ENCODE results near the gene PCSK6.

PCSK6 gene

DNA sequence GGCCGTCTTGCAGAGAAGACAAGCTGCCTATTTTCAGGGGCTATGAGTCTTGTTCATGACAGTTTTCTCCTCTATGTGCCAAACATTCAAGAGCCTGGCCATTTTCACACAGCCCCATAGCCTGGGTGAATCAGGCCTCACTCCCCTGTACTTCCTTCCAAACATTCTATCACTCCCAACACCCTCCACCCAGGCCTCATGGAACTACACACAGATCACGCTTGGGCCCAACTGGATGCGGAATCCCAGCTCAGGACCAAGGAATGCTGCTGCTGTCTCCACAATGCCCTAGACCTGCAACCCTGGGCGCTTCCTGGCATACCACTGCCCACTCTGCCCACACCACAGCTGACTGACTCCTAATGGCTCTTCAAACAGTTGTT, 39.4 kb upstream of the PCSK6 start:
- TF ChIP-seq, protein P1, sequence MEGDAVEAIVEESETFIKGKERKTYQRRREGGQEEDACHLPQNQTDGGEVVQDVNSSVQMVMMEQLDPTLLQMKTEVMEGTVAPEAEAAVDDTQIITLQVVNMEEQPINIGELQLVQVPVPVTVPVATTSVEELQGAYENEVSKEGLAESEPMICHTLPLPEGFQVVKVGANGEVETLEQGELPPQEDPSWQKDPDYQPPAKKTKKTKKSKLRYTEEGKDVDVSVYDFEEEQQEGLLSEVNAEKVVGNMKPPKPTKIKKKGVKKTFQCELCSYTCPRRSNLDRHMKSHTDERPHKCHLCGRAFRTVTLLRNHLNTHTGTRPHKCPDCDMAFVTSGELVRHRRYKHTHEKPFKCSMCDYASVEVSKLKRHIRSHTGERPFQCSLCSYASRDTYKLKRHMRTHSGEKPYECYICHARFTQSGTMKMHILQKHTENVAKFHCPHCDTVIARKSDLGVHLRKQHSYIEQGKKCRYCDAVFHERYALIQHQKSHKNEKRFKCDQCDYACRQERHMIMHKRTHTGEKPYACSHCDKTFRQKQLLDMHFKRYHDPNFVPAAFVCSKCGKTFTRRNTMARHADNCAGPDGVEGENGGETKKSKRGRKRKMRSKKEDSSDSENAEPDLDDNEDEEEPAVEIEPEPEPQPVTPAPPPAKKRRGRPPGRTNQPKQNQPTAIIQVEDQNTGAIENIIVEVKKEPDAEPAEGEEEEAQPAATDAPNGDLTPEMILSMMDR (IDR thresholded peaks at IDR 0.05; ENCODE audit: low read depth, low read length), result no peak
- no peak overlapping the region for H3K4me3 ChIP-seq (ENCODE audit: low read depth, low read length)

DNA sequence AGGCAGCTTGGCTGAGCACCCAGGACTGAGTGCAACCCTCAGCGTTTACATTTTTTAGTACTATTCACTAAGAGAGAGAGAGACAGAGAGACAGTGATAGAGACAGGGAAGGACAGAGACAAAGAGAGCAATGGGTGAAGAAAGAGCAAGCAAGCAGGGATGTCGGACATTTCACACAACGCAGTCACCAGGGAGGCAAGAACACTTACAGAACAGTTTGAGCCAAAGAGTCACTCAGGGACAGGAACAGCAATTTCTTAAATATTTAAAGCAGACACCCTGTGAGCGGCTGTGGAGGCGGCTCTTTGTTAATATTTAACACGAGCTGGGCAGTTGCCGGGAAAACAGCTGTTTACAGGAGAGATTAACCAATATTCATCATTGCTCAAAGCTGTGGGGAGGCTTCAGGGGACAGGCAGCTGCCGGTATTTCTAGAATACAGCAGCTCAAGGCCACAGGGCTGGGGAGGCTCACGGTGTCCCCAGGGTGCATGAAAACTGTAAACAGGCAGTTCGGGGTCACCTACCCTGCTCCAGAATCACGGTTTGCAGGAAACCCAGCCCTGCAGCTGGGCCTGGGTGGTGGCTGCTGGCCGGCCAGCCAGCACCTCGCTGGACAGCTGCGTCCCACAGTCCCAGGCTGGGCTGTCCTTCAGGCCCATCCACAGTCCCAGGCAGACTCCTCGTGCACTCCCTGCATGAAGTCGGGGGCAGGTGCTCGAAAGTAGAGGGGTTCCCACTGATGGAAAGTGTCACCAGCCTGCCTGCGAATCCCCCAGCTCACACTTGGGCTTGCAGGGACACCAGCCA, 38.8 kb upstream of the PCSK6 start:
- TF ChIP-seq, protein P1 (IDR thresholded peaks at IDR 0.05; ENCODE audit: low read depth, low read length), result no peak
- no peak overlapping the region for H3K4me3 ChIP-seq (ENCODE audit: low read depth, low read length)

DNA sequence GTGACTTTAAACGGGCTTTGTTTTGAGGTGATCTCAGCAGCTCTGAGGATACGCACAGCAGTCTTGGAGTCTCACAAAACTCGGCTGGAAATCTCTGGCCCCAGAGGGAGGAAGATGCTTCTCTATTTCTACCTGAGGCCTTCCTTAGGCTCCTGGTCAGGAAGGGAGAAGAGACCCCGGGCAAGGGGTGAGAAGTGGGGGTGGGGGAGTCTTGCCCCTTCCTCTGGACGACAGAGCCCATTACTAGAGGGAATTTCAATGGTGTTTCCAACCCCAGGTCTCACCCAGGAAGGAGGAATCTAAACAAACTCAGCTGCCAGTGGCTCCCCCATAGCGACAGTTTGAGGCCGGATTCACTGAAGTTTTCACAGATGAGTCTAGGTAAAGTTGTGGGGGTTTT, 37.4 kb upstream of the PCSK6 start:
- TF ChIP-seq, protein P1 (IDR thresholded peaks at IDR 0.05; ENCODE audit: low read depth, low read length), result no peak
- H3K4me3 ChIP-seq (ENCODE audit: low read depth, low read length), result no peak overlapping the region

DNA sequence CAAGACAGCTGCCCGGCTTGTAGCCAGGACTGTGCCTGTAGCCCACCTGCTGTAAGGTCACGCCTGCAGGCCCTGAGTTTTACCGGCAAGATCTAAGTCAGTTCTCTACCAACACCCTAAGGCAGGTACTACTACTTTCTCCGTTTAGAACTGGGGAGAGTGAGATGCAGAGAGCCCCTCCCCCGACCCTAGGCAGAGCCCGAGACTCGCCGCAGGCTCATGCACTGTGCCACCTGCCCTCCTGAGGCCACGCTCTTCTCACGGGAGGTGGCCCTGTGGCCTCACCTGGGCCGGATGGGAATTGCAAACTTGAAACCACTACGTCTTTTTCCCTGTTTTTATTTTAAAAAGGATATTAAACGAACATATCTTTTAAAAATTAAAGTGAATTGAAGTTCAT, 36.9 kb upstream of the PCSK6 start:
- TF ChIP-seq, protein P1 (IDR thresholded peaks at IDR 0.05; ENCODE audit: low read depth, low read length), result no peak
- no peak overlapping the region for H3K4me3 ChIP-seq (ENCODE audit: low read depth, low read length)

DNA sequence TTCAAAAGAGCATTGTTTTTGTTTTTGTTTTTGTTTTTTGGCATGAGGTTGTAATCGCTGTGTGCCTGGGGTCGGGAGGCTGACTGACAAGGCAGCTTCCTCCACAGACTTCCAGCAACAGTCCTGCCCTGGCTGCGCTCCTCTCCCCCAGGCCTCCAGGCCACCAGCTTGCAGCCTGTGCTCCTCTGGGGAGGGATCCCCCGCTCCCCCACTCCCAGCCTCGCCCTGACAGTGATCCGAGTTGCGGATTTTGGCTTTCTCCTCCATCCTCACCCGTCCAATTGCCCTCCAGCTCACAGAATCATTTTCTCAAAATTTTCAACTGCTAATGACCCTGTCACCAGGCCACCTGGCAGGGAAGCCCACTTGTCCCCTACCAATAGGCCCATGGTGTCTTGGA, 36.5 kb upstream of the PCSK6 start:
- no peak overlapping the region for H3K4me3 ChIP-seq (ENCODE audit: low read depth, low read length)
- TF ChIP-seq, protein P1 (IDR thresholded peaks at IDR 0.05; ENCODE audit: low read depth, low read length), result no peak

DNA sequence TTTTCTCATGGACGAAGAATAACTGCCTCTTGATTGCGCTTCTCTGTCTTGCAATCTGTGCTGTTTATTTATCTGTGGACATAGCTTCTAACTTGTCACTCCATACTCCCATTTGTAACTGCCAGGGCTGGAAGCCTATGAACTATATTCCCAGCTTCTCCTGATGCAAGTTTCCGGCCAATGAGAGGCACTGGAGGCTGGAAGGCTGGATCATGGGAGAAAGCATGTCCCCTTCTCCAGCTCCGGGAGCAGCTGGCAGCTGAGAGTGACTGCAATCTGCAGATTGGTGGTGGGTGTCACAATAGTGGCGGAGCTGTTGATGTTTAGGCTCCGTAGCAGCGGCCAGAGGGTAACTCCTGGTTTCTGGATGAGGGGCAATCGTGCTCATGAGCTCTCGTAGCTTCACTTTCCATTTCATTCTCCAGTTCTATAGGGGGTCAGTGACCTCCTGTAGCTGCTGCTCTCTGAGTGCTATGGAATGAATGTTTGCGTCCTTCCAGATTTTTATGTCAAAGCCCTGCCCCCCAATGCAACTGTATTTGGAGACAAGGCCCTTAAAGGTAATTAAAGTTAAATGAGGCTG, 35.7 kb upstream of the PCSK6 start:
- TF ChIP-seq, protein P1 (IDR thresholded peaks at IDR 0.05; ENCODE audit: low read depth, low read length), result no peak
- no peak overlapping the region for H3K4me3 ChIP-seq (ENCODE audit: low read depth, low read length)

DNA sequence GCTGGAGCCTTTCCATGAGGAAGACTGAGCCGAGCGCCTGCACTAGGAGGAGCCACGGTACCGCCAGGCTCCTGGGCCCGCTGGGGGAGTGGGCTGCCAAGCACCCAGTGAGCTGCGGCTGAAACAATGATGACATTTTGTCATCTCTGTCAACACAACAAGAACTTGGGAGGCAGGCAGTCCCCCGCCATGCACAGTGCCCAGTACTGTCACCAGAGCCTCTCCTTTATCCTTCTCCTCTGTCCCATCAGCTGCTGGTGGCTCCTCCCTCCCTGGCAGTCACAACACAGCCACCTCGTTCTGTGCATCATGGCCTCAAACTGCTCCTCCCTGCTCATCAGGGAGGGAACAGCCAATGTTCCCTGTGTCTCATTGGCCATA, 34.0 kb upstream of the PCSK6 start:
- TF ChIP-seq, protein P1 (IDR thresholded peaks at IDR 0.05; ENCODE audit: low read depth, low read length), result no peak
- no peak overlapping the region for H3K4me3 ChIP-seq (ENCODE audit: low read depth, low read length)

Measured in WI38 (cell line).